ENCODE measurements around the gene HP1BP3. TPM values are rescaled to one million over a fixed set of nuclear protein-coding genes. Genes with fewer than 3 reads are reported as not detected.

The HP1BP3 gene
- total and polyA plus RNA-seq, 4 donors = 34.8 to 115 (median 72.7) TPM

DNA sequence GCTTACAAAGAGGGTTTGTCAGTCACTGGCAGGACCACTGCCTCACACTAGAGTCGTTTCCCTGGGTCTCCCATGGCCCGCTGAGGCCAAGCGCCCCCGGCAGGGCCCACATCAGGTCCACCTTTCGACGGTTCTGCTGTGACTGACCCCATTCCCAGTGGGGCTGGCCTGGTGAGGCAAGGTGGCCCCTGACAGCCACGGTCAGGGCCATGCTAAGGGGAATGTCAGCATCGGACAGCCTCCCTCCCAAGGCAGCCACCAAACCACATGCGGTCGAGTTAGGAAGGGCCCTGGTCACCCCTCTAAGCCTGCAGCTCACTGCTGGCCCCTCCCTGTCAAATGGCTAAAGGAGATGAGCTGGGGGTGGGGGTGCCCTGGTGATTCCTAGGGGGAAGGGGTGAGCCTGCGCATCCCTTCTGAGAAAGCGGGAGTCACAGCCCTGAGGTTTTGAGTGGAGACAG, 66.4 kb downstream of the HP1BP3 start:
- Histone ChIP-seq H3K27ac (ENCODE audit: low read depth in 1 of 2, low read length in 2 of 2) (no peak overlapping the region), H3K4me1 (ENCODE audit: control insufficient read depth in 4 of 4, insufficient read depth in 4 of 4, low read length in 3 of 4) (peaks cover 0 to 8% (median 5%) of the 10 kb centered on the region in 4 donors), H3K9me3 (ENCODE audit: control insufficient read depth in 4 of 4, low read length in 3 of 4) (no peaks in the 10 kb centered on the region), H3K4me3 (ENCODE audit: low read depth in 1 of 3, low read length in 3 of 3) (no peak overlapping the region), H3K36me3 (ENCODE audit: control insufficient read depth in 4 of 4, insufficient read depth in 3 of 4, low read depth in 1 of 4, low read length in 3 of 4) (no peaks in the 10 kb centered on the region), H3K27me3 (ENCODE audit: control insufficient read depth in 4 of 4, insufficient read depth in 4 of 4, low read length in 3 of 4) (no peaks in the 10 kb centered on the region), H3K9ac (ENCODE audit: low read depth in 1 of 2, low read length in 2 of 2) (no peak overlapping the region)
- DNase-seq (ENCODE audit: low spot score) = no peak
- no peak for TF ChIP-seq NR2F2 (IDR thresholded peaks at IDR 0.05)
- no peak for TF ChIP-seq MAX (IDR thresholded peaks at IDR 0.05)
- no peak for TF ChIP-seq FOXA2 (IDR thresholded peaks at IDR 0.05)
- no peak for TF ChIP-seq FOXA1 (IDR thresholded peaks at IDR 0.05)
- TF ChIP-seq HNF4G (IDR thresholded peaks at IDR 0.05) = no peak
- TF ChIP-seq ZBTB33 (IDR thresholded peaks at IDR 0.05) = no peak
- no peak for TF ChIP-seq TAF1 (conservative IDR thresholded peaks at IDR 0.05)
- TF ChIP-seq, protein P1, sequence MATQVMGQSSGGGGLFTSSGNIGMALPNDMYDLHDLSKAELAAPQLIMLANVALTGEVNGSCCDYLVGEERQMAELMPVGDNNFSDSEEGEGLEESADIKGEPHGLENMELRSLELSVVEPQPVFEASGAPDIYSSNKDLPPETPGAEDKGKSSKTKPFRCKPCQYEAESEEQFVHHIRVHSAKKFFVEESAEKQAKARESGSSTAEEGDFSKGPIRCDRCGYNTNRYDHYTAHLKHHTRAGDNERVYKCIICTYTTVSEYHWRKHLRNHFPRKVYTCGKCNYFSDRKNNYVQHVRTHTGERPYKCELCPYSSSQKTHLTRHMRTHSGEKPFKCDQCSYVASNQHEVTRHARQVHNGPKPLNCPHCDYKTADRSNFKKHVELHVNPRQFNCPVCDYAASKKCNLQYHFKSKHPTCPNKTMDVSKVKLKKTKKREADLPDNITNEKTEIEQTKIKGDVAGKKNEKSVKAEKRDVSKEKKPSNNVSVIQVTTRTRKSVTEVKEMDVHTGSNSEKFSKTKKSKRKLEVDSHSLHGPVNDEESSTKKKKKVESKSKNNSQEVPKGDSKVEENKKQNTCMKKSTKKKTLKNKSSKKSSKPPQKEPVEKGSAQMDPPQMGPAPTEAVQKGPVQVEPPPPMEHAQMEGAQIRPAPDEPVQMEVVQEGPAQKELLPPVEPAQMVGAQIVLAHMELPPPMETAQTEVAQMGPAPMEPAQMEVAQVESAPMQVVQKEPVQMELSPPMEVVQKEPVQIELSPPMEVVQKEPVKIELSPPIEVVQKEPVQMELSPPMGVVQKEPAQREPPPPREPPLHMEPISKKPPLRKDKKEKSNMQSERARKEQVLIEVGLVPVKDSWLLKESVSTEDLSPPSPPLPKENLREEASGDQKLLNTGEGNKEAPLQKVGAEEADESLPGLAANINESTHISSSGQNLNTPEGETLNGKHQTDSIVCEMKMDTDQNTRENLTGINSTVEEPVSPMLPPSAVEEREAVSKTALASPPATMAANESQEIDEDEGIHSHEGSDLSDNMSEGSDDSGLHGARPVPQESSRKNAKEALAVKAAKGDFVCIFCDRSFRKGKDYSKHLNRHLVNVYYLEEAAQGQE (IDR thresholded peaks at IDR 0.05) = no peak
- no peak for TF ChIP-seq RAD21 (IDR thresholded peaks at IDR 0.05)
- no peak for TF ChIP-seq GABPA (IDR thresholded peaks at IDR 0.05 in 1 of 2, conservative IDR thresholded peaks at IDR 0.05 in 1 of 2)
- no peak for TF ChIP-seq HNF4A (conservative IDR thresholded peaks at IDR 0.05)
- TF ChIP-seq JUND (IDR thresholded peaks at IDR 0.05) = no peak
- 92% methylated on average over 12 of the region's 12 CpGs for WGBS

- DNase-seq (ENCODE audit: low spot score) = no peak
- Histone ChIP-seq H3K9me3 (ENCODE audit: control insufficient read depth in 4 of 4, low read length in 3 of 4) (no peaks in the 10 kb centered on the region), H3K4me3 (ENCODE audit: low read depth in 1 of 3, low read length in 3 of 3) (no peak overlapping the region), H3K36me3 (ENCODE audit: control insufficient read depth in 4 of 4, insufficient read depth in 3 of 4, low read depth in 1 of 4, low read length in 3 of 4) (no peaks in the 10 kb centered on the region), H3K9ac (ENCODE audit: low read depth in 1 of 2, low read length in 2 of 2) (no peak overlapping the region), H3K27me3 (ENCODE audit: control insufficient read depth in 4 of 4, insufficient read depth in 4 of 4, low read length in 3 of 4) (no peaks in the 10 kb centered on the region), H3K27ac (ENCODE audit: low read depth in 1 of 2, low read length in 2 of 2) (no peak overlapping the region), H3K4me1 (ENCODE audit: control insufficient read depth in 4 of 4, insufficient read depth in 4 of 4, low read length in 3 of 4) (peaks cover 0 to 8% (median 5%) of the 10 kb centered on the region in 4 donors)
- TF ChIP-seq NR2F2 (IDR thresholded peaks at IDR 0.05) (no peak), RAD21 (IDR thresholded peaks at IDR 0.05) (no peak)
- 86% methylated on average over 5 of the region's 5 CpGs for WGBS
These were observed 67.1 kb downstream of the HP1BP3 start for GRCh38 chr1:20719871-20720620.
